Osteocyte (in vitro differentiated cells): ENCODE results near the gene KRT6B. TPM values are rescaled to one million over a fixed set of nuclear protein-coding genes. Genes with fewer than 3 reads are reported as not detected.
"Not testable (repeated sequence)": the region's sequence is repeated elsewhere in the genome, so short reads cannot be mapped to it uniquely, and the experiment has no call there.

Experiments used
- DNase-seq: peaks from one replicate; pipeline ENCODE4 v3.0.0; 2021; ENCODE audit warnings: mixed read lengths; ENCODE audit not compliant: unreplicated experiment; ENCODE audit errors: extremely low spot score
- H3K27ac Mint-ChIP-seq: one replicate; pipeline ENCODE4 v1.8.0; 2021; ENCODE audit warnings: mild to moderate bottlenecking, mixed read lengths; ENCODE audit not compliant: unreplicated experiment
- H3K27me3 Mint-ChIP-seq: one replicate; pipeline ENCODE4 v1.8.0; 2021; ENCODE audit warnings: mixed read lengths; ENCODE audit not compliant: unreplicated experiment
- H3K36me3 Mint-ChIP-seq: one replicate; pipeline ENCODE4 v1.8.0; 2021; ENCODE audit warnings: mixed read lengths; ENCODE audit not compliant: unreplicated experiment
- H3K4me1 Mint-ChIP-seq: one replicate; pipeline ENCODE4 v1.8.0; 2021; ENCODE audit warnings: mixed read lengths; ENCODE audit not compliant: unreplicated experiment
- H3K4me3 Mint-ChIP-seq: one replicate; pipeline ENCODE4 v1.8.0; 2021; ENCODE audit warnings: mild to moderate bottlenecking, moderate library complexity, mixed read lengths; ENCODE audit not compliant: unreplicated experiment
- H3K9me3 Mint-ChIP-seq: one replicate; pipeline ENCODE4 v1.8.0; 2021; ENCODE audit warnings: mixed read lengths; ENCODE audit not compliant: unreplicated experiment
- CTCF ChIP-seq: fragments of 200-600 bp; sonication (generic); IDR thresholded peaks from 2 replicates; pipeline ENCODE4 v1.5.0; 2021; ENCODE audit warnings: antibody characterized with exemption, mild to moderate bottlenecking, moderate library complexity
- total RNA-seq: library from RNA; stranded (reverse); gene quantifications from 2 replicates; pipeline ENCODE4 v1.2.1, GENCODE V29; 2021

The KRT6B gene
- total RNA-seq, 1 donor from 2014 or later: not detected

GRCh38 chr12:52494100-52494499, 42.2 kb upstream of the KRT6B start:
- Mint-ChIP-seq H3K9me3 (no peaks in the 10 kb centered on the region), H3K36me3 (no peaks in the 10 kb centered on the region), H3K27me3 (peaks cover 74% of the 10 kb centered on the region), H3K4me3 (no peak overlapping the region), H3K4me1 (peaks cover 5% of the 10 kb centered on the region), H3K27ac (no peak overlapping the region)
- no peak for DNase-seq
- TF ChIP-seq CTCF: no peak

GRCh38 chr12:52493172-52493571, 41.2 kb upstream of the KRT6B start, which contains the start of gene KRT6A:
TSS of gene KRT6A (minus strand) at chr12:52493257. CDS start at chr12:52493188, 69 bp downstream.
- H3K4me1 Mint-ChIP-seq: peaks cover 5% of the 10 kb centered on the region
- no peak within 1 kb of the TSS for H3K27ac Mint-ChIP-seq
- no peaks in the 10 kb centered on the region for H3K9me3 Mint-ChIP-seq
- no peak within 1 kb of the TSS for H3K4me3 Mint-ChIP-seq
- H3K27me3 Mint-ChIP-seq: peaks cover 78% of the 10 kb centered on the region
- no peak for TF ChIP-seq CTCF
- H3K36me3 Mint-ChIP-seq: no peaks in the 10 kb centered on the region
- DNase-seq: no peak

GRCh38 chr12:52492405-52492804, 40.5 kb upstream of the KRT6B start:
- H3K4me1 Mint-ChIP-seq, DNase-seq, H3K36me3 Mint-ChIP-seq, H3K9me3 Mint-ChIP-seq, H3K4me3 Mint-ChIP-seq, H3K27ac Mint-ChIP-seq: not testable (repeated sequence)
- peaks cover 72% of the 10 kb centered on the region for H3K27me3 Mint-ChIP-seq

- not testable (repeated sequence) for H3K4me3 Mint-ChIP-seq, H3K27ac Mint-ChIP-seq, H3K36me3 Mint-ChIP-seq, H3K9me3 Mint-ChIP-seq, H3K4me1 Mint-ChIP-seq, DNase-seq
- H3K27me3 Mint-ChIP-seq: peaks cover 74% of the 10 kb centered on the region
These were observed 39.5 kb upstream of the KRT6B start for GRCh38 chr12:52491495-52491894.

GRCh38 chr12:52488736-52489135, 36.8 kb upstream of the KRT6B start:
- peaks cover 78% of the 10 kb centered on the region for H3K27me3 Mint-ChIP-seq
- H3K27ac Mint-ChIP-seq: no peak overlapping the region
- no peak for TF ChIP-seq CTCF
- H3K4me3 Mint-ChIP-seq: no peak overlapping the region
- H3K4me1 Mint-ChIP-seq: no peaks in the 10 kb centered on the region
- no peaks in the 10 kb centered on the region for H3K36me3 Mint-ChIP-seq
- peaks cover 8% of the 10 kb centered on the region for H3K9me3 Mint-ChIP-seq
- no peak for DNase-seq

- peaks cover 78% of the 10 kb centered on the region for H3K27me3 Mint-ChIP-seq
These were observed 35.9 kb upstream of the KRT6B start for GRCh38 chr12:52487744-52488443.

More at GRCh38 chr12:52487744-52488443, 35.9 kb upstream of the KRT6B start:
- H3K4me1 Mint-ChIP-seq, H3K36me3 Mint-ChIP-seq, DNase-seq, H3K27ac Mint-ChIP-seq, H3K9me3 Mint-ChIP-seq, H3K4me3 Mint-ChIP-seq: not testable (repeated sequence)
